ENCODE measurements around the gene SEPSECS.

SEPSECS gene

DNA sequence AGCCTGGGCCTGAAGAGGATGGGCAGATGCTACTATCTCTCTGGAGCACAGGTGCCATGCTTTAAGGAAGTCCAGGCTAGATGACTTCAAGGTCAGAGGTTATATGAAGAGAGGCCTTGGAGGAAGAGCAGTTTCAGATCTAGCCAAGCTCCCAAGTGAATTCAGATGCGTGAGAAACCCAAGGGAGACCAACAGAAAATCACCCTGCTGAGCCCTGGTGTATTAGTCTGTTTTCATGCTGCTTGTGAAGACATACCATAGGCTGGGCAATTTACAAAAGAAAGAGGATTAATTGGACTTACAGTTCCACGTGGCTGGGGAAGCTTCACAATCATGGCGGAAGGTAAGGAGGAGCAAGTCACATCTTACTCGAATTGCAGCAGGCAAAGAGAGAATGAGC lies 81.7 kb downstream of the SEPSECS start:
- Histone ChIP-seq H3K27me3 (ENCODE audit: control insufficient read depth, insufficient read depth, low read length) (no peaks in the 10 kb centered on the region), H3K9me3 (ENCODE audit: control insufficient read depth, low read length) (no peaks in the 10 kb centered on the region), H3K36me3 (ENCODE audit: control insufficient read depth, insufficient read depth, low read length) (no peaks in the 10 kb centered on the region), H3K4me3 (ENCODE audit: low read depth, low read length) (no peak overlapping the region), H3K9ac (no peak overlapping the region), H2AFZ (peak overlapping the region; percentile 1), H3K79me2 (no peaks in the 10 kb centered on the region), H3K27ac (peak overlapping the region; percentile 89), H3K4me2 (ENCODE audit: low read length) (no peak overlapping the region), H3K4me1 (peaks cover 21% of the 10 kb centered on the region)
- no peak for TF ChIP-seq CTCF (IDR thresholded peaks at IDR 0.05)

GRCh38 chr4:25076625-25077398 lies 83.4 kb downstream of the SEPSECS start:
- Histone ChIP-seq H3K9ac (no peak overlapping the region), H3K27me3 (ENCODE audit: control insufficient read depth, insufficient read depth, low read length) (no peaks in the 10 kb centered on the region), H3K4me3 (ENCODE audit: low read depth, low read length) (no peak overlapping the region), H3K9me3 (ENCODE audit: control insufficient read depth, low read length) (no peaks in the 10 kb centered on the region), H3K79me2 (no peaks in the 10 kb centered on the region), H3K4me1 (peaks cover 21% of the 10 kb centered on the region), H3K27ac (peak overlapping the region; percentile 89), H3K36me3 (ENCODE audit: control insufficient read depth, insufficient read depth, low read length) (no peaks in the 10 kb centered on the region), H3K4me2 (ENCODE audit: low read length) (peak overlapping the region; percentile 57), H2AFZ (peak overlapping the region; percentile 53)
- no peak for TF ChIP-seq CTCF (IDR thresholded peaks at IDR 0.05)

- H3K27ac ChIP-seq, result peak overlapping the region; percentile 89
- H3K9ac ChIP-seq, result no peak overlapping the region
- no peaks in the 10 kb centered on the region for H3K9me3 ChIP-seq (ENCODE audit: control insufficient read depth, low read length)
- no peaks in the 10 kb centered on the region for H3K79me2 ChIP-seq
- TF ChIP-seq CTCF (IDR thresholded peaks at IDR 0.05), result no peak
- H3K4me3 ChIP-seq (ENCODE audit: low read depth, low read length), result peak overlapping the region; percentile 28
- H3K36me3 ChIP-seq (ENCODE audit: control insufficient read depth, insufficient read depth, low read length), result no peaks in the 10 kb centered on the region
- H3K4me2 ChIP-seq (ENCODE audit: low read length), result peak overlapping the region; percentile 57
- no peaks in the 10 kb centered on the region for H3K27me3 ChIP-seq (ENCODE audit: control insufficient read depth, insufficient read depth, low read length)
- peaks cover 21% of the 10 kb centered on the region for H3K4me1 ChIP-seq
- peak overlapping the region; percentile 53 for H2AFZ ChIP-seq
These were observed 84.4 kb downstream of the SEPSECS start for GRCh38 chr4:25075851-25076250.

GRCh38 chr4:25075129-25075528 lies 85.1 kb downstream of the SEPSECS start:
- Histone ChIP-seq H3K27ac (peak overlapping the region; percentile 89), H3K79me2 (no peaks in the 10 kb centered on the region), H3K27me3 (ENCODE audit: control insufficient read depth, insufficient read depth, low read length) (no peaks in the 10 kb centered on the region), H3K9ac (no peak overlapping the region), H3K9me3 (ENCODE audit: control insufficient read depth, low read length) (no peaks in the 10 kb centered on the region), H3K4me2 (ENCODE audit: low read length) (peak overlapping the region; percentile 57), H3K4me3 (ENCODE audit: low read depth, low read length) (peak overlapping the region; percentile 28), H3K36me3 (ENCODE audit: control insufficient read depth, insufficient read depth, low read length) (no peaks in the 10 kb centered on the region), H3K4me1 (peaks cover 22% of the 10 kb centered on the region), H2AFZ (peak overlapping the region; percentile 59)
- no peak for TF ChIP-seq CTCF (IDR thresholded peaks at IDR 0.05)

DNA sequence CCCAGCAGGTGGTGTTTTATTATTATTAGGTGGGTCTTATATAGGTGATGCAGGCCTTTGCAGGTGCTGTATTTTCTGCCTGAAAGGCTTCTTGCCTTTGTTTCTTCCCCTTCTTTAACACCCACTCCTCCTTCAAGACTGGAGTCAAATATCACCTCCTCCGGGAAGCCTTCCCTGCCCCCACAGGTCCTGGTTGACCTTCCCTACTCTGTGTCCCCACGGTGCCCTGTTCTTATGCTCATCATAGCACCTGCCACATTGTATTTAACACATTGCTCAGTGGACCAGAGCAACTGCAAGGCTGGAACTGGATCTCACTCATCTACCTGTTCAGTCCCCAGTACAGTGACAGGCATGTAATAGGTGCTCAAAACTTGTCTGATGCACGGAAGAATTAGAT lies 89.7 kb downstream of the SEPSECS start:
- H3K79me2 ChIP-seq, result no peaks in the 10 kb centered on the region
- no peak for TF ChIP-seq CTCF (IDR thresholded peaks at IDR 0.05)
- no peak overlapping the region for H3K27ac ChIP-seq

More for the DNA sequence above, 89.7 kb downstream of the SEPSECS start:
- Histone ChIP-seq H3K36me3 (ENCODE audit: control insufficient read depth, insufficient read depth, low read length) (no peaks in the 10 kb centered on the region), H3K27me3 (ENCODE audit: control insufficient read depth, insufficient read depth, low read length) (no peaks in the 10 kb centered on the region), H3K9ac (no peak overlapping the region), H3K4me1 (peaks cover 5% of the 10 kb centered on the region), H3K4me2 (ENCODE audit: low read length) (no peak overlapping the region), H2AFZ (no peak overlapping the region), H3K4me3 (ENCODE audit: low read depth, low read length) (no peak overlapping the region), H3K9me3 (ENCODE audit: control insufficient read depth, low read length) (no peaks in the 10 kb centered on the region)

All from parathyroid adenoma (tissue), 2 donors.